HG03064 (cell line): ENCODE results near the gene KCNH2.

ENCODE experiments used
- ATAC-seq: cut with Tn5 transposase; IDR thresholded peaks from one replicate; pipeline ENCODE4 v1.9.1; 2021; ENCODE audit warnings: low read depth; ENCODE audit not compliant: unreplicated experiment

The KCNH2 gene

GRCh38 chr7:150996376-150997074 lies 18.4 kb upstream of the KCNH2 start:
- ATAC-seq = no peak

GRCh38 chr7:150994838-150995510 lies 16.9 kb upstream of the KCNH2 start:
- ATAC-seq = no peak

GRCh38 chr7:150994141-150994837 lies 16.2 kb upstream of the KCNH2 start:
- no peak for ATAC-seq

- no peak for ATAC-seq
These were observed 15.4 kb upstream of the KCNH2 start for GRCh38 chr7:150993511-150993910.

- ATAC-seq = no peak
These were observed 14.7 kb upstream of the KCNH2 start for GRCh38 chr7:150992833-150993302.

- no peak for ATAC-seq
These were observed 14.0 kb upstream of the KCNH2 start for GRCh38 chr7:150992051-150992640.

- ATAC-seq = no peak
These were observed 12.5 kb upstream of the KCNH2 start, which contains the start of gene NOS3 for GRCh38 chr7:150990416-150991186. Gene NOS3 (plus strand): TSS chr7:150991017. CDS start chr7:150993804, 2,787 bp downstream.

- no peak for ATAC-seq
These were observed 11.3 kb upstream of the KCNH2 start for GRCh38 chr7:150989456-150989855.

- ATAC-seq = no peak
These were observed 10.4 kb upstream of the KCNH2 start for GRCh38 chr7:150988230-150989226.

GRCh38 chr7:150986556-150986955 lies 8.4 kb upstream of the KCNH2 start:
- no peak for ATAC-seq

GRCh38 chr7:150986099-150986512 lies 8.0 kb upstream of the KCNH2 start:
- no peak for ATAC-seq

- ATAC-seq = no peak
These were observed 5.8 kb upstream of the KCNH2 start for GRCh38 chr7:150983893-150984368.

- ATAC-seq = no peak
These were observed 4.2 kb upstream of the KCNH2 start for GRCh38 chr7:150982351-150982750.

- ATAC-seq = no peak
These were observed 3.5 kb upstream of the KCNH2 start for GRCh38 chr7:150981644-150982043.

- no peak for ATAC-seq
These were observed 2.5 kb upstream of the KCNH2 start for GRCh38 chr7:150980663-150981062.

- ATAC-seq = no peak
These were observed 1.7 kb upstream of the KCNH2 start for GRCh38 chr7:150979713-150980390.

- ATAC-seq = no peak
These were observed 567 bp downstream of the KCNH2 start for GRCh38 chr7:150977382-150978125.
